ENCODE results near the gene RELT.
A peak's percentile ranks its signal among the peaks of the same experiment; 100 is the strongest.

Gene RELT

DNA sequence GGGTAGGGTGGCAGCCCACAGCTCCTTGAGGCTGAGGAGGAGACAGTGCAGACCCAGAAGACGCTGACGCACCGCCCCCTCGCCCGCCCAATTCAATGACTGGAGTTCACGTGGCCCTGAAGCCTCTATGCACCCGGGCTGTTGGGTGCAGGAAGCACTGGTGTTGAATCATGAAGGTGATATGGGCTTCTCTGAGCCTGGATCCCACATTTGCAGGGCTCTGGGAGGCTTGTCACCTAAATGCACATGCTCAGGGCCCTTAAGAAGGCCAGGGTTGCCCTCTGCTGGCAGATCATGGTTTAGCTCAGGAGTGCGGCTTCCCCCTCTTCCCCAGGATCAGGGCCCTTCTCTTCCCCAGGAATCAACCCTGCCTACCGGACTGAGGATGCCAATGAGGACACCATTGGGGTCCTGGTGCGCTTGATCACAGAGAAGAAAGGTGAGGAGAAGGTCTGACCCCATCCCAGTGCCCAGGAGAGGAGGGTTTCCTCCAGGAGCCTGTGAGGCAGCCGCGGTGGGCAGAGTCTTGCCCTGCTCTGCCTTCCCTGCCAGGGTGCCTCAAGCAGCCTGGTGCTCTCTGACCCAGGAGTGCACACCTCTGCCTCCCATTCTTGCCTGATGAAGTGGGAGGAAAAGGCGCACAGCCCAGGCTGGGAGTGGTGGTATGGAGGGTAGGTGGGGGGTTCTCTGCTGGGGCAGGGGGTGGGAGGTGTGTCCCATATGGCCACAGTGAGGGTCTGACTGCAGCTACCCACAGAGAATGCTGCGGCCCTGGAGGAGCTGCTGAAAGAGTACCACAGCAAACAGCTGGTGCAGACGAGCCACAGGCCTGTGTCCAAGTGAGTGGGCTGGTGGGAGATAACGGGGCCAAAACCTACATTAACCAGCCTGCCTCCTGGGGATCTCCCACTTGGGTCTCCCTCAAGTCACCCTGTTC is 17.5 kb downstream of the RELT start:
- DNase-seq (peak; percentile 66 to 70 (median 70)), ATAC-seq (replicated peaks) (peak; percentile 60)
- peak overlapping the region; percentile 58 to 92 for H3K27ac Mint-ChIP-seq
- H3K4me1 Mint-ChIP-seq (ENCODE audit: low read depth in 2 of 2) = peaks cover 0 to 16% of the 10 kb centered on the region in 2 donors
- H3K4me3 Mint-ChIP-seq = peak overlapping the region in 1 of 2 donors; percentile 29
- no peaks in the 10 kb centered on the region for H3K27me3 Mint-ChIP-seq
- peaks cover 100% of the 10 kb centered on the region for H3K36me3 Mint-ChIP-seq (ENCODE audit: insufficient read depth)
- no peaks in the 10 kb centered on the region for H3K9me3 Mint-ChIP-seq

DNA sequence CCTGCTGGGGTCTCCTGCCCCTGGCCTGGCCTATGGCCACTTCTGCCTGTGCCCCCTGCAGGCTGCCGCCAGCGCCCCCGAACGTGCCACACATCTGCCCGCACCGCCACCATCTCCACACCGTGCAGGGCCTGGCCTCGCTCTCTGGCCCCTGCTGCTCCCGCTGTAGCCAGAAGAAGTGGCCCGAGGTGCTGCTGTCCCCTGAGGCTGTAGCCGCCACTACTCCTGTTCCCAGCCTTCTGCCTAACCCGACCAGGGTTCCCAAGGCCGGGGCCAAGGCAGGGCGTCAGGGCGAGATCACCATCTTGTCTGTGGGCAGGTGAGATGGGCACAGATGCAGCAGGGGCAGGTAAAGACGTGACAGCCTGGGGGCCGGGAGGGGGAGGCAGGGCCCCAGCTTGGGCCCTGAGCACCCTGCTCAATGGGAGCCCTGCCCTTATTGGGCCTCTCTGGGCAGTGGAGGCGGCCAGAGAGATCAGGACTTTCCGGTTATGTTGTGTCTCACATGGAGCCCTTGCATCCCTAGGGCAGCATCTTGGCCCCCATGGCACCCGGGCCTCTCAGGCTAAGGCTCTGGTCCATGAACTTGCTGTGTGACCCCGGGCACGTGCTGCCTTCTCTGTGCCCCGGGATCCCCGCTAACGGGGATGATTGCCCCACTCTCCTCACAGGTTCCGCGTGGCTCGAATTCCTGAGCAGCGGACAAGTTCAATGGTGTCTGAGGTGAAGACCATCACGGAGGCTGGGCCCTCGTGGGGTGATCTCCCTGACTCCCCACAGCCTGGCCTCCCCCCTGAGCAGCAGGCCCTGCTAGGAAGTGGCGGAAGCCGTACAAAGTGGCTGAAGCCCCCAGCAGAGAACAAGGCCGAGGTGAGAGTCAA is 18.5 kb downstream of the RELT start:
- no peak for ATAC-seq (replicated peaks)
- Mint-ChIP-seq H3K36me3 (ENCODE audit: insufficient read depth) (peaks cover 100% of the 10 kb centered on the region), H3K27ac (peak overlapping the region in 1 of 2 donors; percentile 92), H3K27me3 (no peaks in the 10 kb centered on the region), H3K9me3 (no peaks in the 10 kb centered on the region), H3K4me3 (no peak overlapping the region), H3K4me1 (ENCODE audit: low read depth in 2 of 2) (peaks cover 0 to 10% of the 10 kb centered on the region in 2 donors)
- DNase-seq = no peak

DNA sequence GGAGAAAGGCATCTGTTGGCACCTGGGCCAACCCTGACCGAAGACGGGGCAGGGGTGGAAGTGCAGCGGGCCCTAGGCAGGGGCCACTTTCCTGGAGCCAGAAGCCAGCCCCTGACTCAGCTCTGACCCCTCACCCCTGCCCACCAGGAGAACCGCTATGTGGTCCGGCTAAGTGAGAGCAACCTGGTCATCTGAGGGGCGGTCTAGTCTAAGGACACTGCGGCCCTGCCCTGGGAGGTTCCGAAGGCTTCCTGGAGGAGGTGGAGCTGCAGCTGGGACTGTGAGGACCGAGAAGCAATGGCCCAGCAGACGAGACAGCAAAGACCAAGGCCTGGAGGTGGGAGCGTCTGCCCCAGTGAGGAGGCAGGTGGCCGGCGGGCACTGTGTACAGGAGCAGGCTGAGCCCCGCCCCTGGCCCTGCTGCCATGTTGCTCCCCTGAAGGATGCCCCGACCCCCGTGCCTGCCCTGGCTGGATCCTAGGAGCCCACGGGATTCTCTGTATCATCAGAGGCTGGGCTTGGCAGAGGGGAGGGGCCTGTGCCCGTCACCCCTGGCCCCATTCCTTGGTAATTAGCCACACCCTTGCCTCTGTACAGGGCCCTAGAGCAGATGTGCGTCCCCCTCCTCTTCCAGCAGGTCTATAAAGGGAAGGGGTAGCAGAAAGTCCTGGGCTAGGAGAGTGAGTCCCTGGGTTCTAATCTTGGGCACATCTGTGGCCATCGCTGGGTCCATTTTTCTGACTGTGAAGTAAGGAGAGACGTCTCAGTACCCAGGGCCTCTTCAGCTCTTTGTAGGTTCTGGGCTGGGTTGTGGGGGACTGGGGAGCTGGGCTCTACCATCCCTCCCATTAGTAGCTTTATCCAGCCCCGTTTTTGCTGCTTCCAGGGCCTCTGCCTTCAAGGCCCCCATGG is 19.4 kb downstream of the RELT start:
- no peak for ATAC-seq (replicated peaks)
- peak overlapping the region; percentile 58 to 92 for H3K27ac Mint-ChIP-seq
- peaks cover 100% of the 10 kb centered on the region for H3K36me3 Mint-ChIP-seq (ENCODE audit: insufficient read depth)
- no peaks in the 10 kb centered on the region for H3K27me3 Mint-ChIP-seq
- H3K4me3 Mint-ChIP-seq = no peak overlapping the region
- DNase-seq = no peak
- H3K4me1 Mint-ChIP-seq (ENCODE audit: low read depth in 2 of 2) = peaks cover 0 to 7% of the 10 kb centered on the region in 2 donors
- no peaks in the 10 kb centered on the region for H3K9me3 Mint-ChIP-seq

DNA sequence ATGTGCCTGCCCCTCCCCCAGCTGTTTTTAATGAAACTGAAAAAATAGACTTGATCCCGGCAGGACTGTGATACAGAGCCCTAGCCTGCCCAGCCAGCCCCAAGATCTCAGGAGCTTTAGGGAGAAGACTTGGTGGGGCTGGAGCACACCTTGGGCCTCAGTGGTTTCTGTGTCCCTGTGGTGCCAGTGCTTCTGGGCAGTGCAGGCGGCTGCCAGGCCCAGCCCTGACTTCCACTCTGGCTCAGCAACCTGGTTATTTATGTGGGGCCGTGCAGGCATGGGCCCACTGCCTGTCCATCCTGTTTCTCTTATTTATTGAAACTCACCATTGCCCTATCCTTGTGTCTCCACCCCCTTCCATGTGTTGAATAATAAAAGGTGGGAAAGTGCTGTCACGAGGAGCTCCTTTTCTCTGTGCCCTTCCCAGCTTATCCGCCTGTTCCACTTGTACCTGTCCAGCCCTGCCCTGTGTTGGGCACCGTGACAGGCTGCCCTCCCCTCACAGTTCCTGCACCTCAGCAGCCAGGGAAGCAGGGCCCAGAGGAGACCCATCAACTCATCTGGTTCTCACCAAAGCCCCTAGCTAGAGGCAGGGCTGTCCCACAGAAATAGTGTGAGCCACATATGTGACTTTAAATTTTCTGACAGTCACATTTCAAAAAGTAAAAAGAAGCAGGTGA is 20.2 kb downstream of the RELT start:
- H3K9me3 Mint-ChIP-seq = no peaks in the 10 kb centered on the region
- DNase-seq = no peak
- peak overlapping the region in 1 of 2 donors; percentile 22 for H3K4me3 Mint-ChIP-seq
- H3K27ac Mint-ChIP-seq = peak overlapping the region; percentile 58 to 92
- no peak for ATAC-seq (replicated peaks)
- H3K4me1 Mint-ChIP-seq (ENCODE audit: low read depth in 2 of 2) = peaks cover 0 to 7% of the 10 kb centered on the region in 2 donors
- no peaks in the 10 kb centered on the region for H3K27me3 Mint-ChIP-seq
- peaks cover 99% of the 10 kb centered on the region for H3K36me3 Mint-ChIP-seq (ENCODE audit: insufficient read depth)

DNA sequence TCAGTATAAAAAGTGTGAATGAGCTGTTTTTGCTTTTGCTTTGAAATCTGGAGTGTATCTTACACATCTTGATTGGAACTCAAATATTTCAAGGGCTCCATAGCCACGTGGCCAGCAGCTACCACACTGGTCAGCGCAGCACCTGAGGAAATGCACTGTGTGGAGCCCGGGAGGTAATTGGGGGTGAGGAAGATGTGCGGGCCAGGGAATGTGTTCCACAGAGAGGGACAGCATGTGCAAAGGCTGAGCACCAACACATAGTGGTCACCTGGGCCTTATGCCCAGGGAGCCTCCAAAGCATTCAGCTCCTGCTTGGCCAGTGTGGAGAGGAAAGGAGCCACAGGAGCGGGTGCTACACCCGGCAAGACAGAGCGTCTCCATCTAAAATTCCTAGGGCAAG is 20.8 kb downstream of the RELT start:
- DNase-seq (no peak), ATAC-seq (replicated peaks) (no peak)
- H3K9me3 Mint-ChIP-seq = no peaks in the 10 kb centered on the region
- peak overlapping the region in 1 of 2 donors; percentile 22 for H3K4me3 Mint-ChIP-seq
- H3K27ac Mint-ChIP-seq = peak overlapping the region in 1 of 2 donors; percentile 92
- H3K27me3 Mint-ChIP-seq = no peaks in the 10 kb centered on the region
- H3K4me1 Mint-ChIP-seq (ENCODE audit: low read depth in 2 of 2) = peaks cover 0 to 7% of the 10 kb centered on the region in 2 donors
- H3K36me3 Mint-ChIP-seq (ENCODE audit: insufficient read depth) = peaks cover 99% of the 10 kb centered on the region

DNA sequence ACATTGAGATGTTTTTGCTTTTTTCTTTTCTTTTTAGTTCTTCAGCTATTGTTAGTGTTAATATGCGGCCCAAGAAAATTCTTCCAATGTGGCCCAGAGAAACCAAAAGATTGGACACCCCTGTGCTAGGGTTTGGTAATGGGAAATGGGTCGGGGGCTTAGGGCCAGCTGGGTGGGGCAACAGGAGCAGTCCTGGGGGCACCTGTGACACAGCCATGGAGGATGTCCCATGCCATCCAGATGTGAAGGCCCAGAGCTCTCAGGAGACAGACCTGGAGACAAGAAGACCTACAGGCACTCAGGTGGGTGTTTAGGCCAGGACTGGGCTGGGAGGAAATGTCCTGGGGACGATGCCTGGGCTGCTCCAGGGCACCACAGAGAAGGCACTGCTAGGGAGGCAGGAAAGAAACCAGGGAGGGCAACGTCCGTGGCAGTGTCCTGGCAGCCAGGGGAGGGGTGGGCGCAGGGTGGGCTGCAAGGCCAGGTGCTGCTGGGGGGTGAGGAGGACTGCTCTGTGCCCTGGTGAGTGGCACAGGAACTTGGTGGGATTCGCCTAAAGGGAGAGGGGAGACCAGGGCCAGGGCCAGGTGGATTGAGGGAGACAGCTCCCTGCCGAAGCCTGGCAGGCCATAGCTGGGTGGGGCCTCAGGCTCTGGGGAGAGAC is 21.4 kb downstream of the RELT start:
- H3K36me3 Mint-ChIP-seq (ENCODE audit: insufficient read depth) = peaks cover 93% of the 10 kb centered on the region
- H3K4me1 Mint-ChIP-seq (ENCODE audit: low read depth in 2 of 2) = peaks cover 0 to 7% of the 10 kb centered on the region in 2 donors
- DNase-seq (no peak), ATAC-seq (replicated peaks) (no peak)
- no peaks in the 10 kb centered on the region for H3K27me3 Mint-ChIP-seq
- peak overlapping the region; percentile 23 to 92 for H3K27ac Mint-ChIP-seq
- H3K4me3 Mint-ChIP-seq = peak overlapping the region in 1 of 2 donors; percentile 36
- H3K9me3 Mint-ChIP-seq = no peaks in the 10 kb centered on the region

DNA sequence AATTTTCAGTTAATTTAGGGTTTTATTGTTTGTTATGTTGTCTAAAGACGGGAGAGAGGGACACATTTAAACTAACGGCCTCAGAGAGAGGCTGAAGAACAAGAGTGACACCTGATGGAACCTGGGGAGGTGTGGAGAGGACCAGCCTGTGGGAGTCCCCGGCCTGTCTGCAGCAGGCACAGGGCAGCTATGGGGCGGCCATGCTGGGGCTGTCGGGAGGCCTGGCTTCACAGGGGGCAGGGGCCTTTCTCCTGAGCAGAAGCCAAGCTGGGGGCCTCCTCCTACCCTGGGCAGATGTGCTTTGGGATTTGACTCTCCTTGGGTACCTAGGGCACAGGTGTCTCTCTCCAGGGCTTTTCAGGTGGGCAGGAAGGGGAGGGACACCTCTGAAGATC is 21.9 kb downstream of the RELT start:
- peak; percentile 10 for ATAC-seq (replicated peaks)
- Mint-ChIP-seq H3K27me3 (no peaks in the 10 kb centered on the region), H3K4me1 (ENCODE audit: low read depth in 2 of 2) (peaks cover 0 to 5% of the 10 kb centered on the region in 2 donors), H3K27ac (peak overlapping the region; percentile 23 to 92), H3K36me3 (ENCODE audit: insufficient read depth) (peaks cover 89% of the 10 kb centered on the region), H3K9me3 (no peaks in the 10 kb centered on the region), H3K4me3 (peak overlapping the region in 1 of 2 donors; percentile 36)
- DNase-seq = no peak

DNA sequence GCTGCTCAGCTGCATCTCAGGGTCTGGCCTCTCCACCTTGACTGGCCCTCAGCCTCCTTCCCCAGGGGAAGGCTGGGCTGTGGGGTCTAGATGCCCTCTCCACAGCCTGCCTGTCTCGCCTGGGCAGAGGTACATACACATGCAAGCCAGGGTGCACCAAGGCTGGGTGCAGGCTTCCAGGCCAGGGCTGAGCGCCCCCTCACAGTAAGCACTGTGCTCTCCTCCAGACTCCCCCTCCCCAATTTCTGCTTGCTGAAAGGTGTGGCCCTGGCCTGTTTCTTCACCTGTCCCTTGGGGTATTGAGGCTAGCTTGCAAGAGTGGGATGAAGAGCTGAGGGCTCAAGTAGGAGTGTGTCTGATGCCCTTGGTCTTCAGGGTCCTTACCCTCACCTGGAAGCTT is 22.5 kb downstream of the RELT start:
- Mint-ChIP-seq H3K27ac (peak overlapping the region; percentile 49 to 92), H3K36me3 (ENCODE audit: insufficient read depth) (peaks cover 87% of the 10 kb centered on the region), H3K27me3 (no peaks in the 10 kb centered on the region), H3K9me3 (no peaks in the 10 kb centered on the region), H3K4me3 (no peak overlapping the region), H3K4me1 (ENCODE audit: low read depth in 2 of 2) (peaks cover 0 to 5% of the 10 kb centered on the region in 2 donors)
- ATAC-seq (replicated peaks) = peak; percentile 13
- DNase-seq = no peak

DNA sequence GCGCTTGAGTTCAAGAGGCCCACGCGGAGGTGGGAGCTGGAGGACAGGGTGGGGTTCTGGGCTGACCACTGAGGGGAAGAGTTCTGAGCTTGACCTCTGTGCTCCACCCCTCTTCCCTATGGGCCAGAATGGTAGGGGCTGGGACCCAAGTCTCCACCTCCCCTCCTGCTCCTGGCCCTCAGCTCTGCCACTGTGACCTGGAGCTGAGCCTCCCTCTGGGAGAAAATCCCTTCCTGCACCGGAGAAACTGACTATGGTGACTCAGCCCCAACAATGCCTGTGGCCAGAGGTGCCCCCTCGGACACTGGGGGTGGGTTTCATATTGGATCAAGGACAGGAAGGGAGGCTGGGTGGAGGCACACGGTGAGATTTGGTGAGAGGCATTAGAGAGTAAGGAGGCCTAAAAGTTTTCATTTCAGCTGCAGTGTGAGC is 23.0 kb downstream of the RELT start:
- H3K27ac Mint-ChIP-seq = peak overlapping the region; percentile 49 to 92
- H3K4me3 Mint-ChIP-seq = no peak overlapping the region
- peaks cover 83% of the 10 kb centered on the region for H3K36me3 Mint-ChIP-seq (ENCODE audit: insufficient read depth)
- no peak for DNase-seq
- ATAC-seq (replicated peaks) = no peak
- peaks cover 0 to 5% of the 10 kb centered on the region in 2 donors for H3K4me1 Mint-ChIP-seq (ENCODE audit: low read depth in 2 of 2)
- H3K27me3 Mint-ChIP-seq = no peaks in the 10 kb centered on the region
- H3K9me3 Mint-ChIP-seq = no peaks in the 10 kb centered on the region

DNA sequence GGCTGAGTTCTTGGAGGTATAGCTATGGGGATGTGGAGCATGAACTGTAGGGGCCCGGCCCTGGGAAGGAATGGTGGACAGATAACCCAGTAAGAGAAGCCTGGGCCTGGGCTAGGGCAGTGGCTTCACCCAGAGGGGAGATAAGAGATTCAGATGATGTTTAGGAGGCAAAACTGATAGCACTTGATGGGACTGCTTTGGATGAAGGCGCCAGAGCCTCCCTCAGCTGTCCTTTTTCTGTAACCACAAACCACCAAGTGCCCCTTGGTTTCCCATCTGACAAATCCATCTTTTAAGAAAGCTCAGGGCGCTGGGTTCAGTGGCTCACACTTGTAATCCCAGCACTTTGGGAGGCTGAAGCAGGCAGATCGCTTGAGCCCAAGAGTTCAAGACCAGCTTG is 23.4 kb downstream of the RELT start:
- no peak for ATAC-seq (replicated peaks)
- peaks cover 78% of the 10 kb centered on the region for H3K36me3 Mint-ChIP-seq (ENCODE audit: insufficient read depth)
- peak overlapping the region; percentile 49 to 92 for H3K27ac Mint-ChIP-seq
- no peak for DNase-seq
- H3K4me1 Mint-ChIP-seq (ENCODE audit: low read depth in 2 of 2) = peaks cover 0 to 5% of the 10 kb centered on the region in 2 donors
- H3K4me3 Mint-ChIP-seq = peak overlapping the region in 1 of 2 donors; percentile 6
- no peaks in the 10 kb centered on the region for H3K9me3 Mint-ChIP-seq
- H3K27me3 Mint-ChIP-seq = no peaks in the 10 kb centered on the region

DNA sequence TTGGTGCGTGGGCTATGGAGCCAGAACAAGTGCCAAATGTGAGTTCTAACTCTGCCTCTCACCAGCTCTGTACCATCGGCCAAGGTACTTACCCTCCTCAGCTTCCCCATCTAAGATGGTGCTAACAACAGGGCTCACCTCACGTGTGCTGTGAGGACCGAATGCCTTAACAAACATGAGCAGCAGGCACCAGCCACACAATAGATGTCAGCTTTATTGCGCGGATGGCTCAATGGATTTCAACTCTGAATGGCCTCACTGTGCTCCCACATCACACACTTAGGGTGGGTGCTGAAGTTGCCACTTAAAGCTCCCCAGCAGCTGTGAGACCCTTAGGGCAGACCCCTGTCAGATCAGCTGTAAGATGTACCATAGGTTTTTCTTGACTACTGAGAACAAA is 24.1 kb downstream of the RELT start:
- no peaks in the 10 kb centered on the region for H3K27me3 Mint-ChIP-seq
- H3K27ac Mint-ChIP-seq = peak overlapping the region in 1 of 2 donors; percentile 92
- H3K4me3 Mint-ChIP-seq = no peak overlapping the region
- DNase-seq (no peak), ATAC-seq (replicated peaks) (no peak)
- H3K9me3 Mint-ChIP-seq = no peaks in the 10 kb centered on the region
- H3K4me1 Mint-ChIP-seq (ENCODE audit: low read depth in 2 of 2) = peaks cover 0 to 5% of the 10 kb centered on the region in 2 donors
- peaks cover 72% of the 10 kb centered on the region for H3K36me3 Mint-ChIP-seq (ENCODE audit: insufficient read depth)

Measured in effector memory CD8-positive, alpha-beta T cell (primary cell).